GM12891 (cell line): ENCODE results near the gene AIF1L.

Experiments
- POLR2AphosphoS5 ChIP-seq: IDR thresholded peaks from 2 replicates; pipeline ENCODE4 v1.6.1; 2011; ENCODE audit warnings: low read depth, low read length, control low read depth
- TAF1 ChIP-seq: IDR thresholded peaks from 2 replicates; pipeline ENCODE4 v1.6.1; 2011; ENCODE audit warnings: low read depth, low read length, control low read depth

- TF ChIP-seq TAF1 (peak; percentile 85), POLR2AphosphoS5 (peak; percentile 96)
Observed at GRCh38 chr9:131125288-131126058, 29.1 kb downstream of the AIF1L start, which contains the start of gene NUP214.
